NCI-H460 (cell line): ENCODE data around the gene MSANTD1. TPM values are rescaled to one million over a fixed set of nuclear protein-coding genes. Genes with fewer than 3 reads are reported as not detected.

ENCODE experiments used
- DNase-seq: peaks from one replicate; pipeline ENCODE4 v3.0.0-alpha.2; 2016; ENCODE audit warnings: low read depth; ENCODE audit errors: extremely low read depth
- polyA plus RNA-seq: library from polyadenylated mRNA; depleted of rRNA; stranded (reverse); fragments of >200 nt; gene quantifications from 2 replicates; pipeline ENCODE4 v1.2.3, GENCODE V29; 2014; cell fraction: nucleus; rRNA removed
- total RNA-seq: library from RNA; depleted of rRNA; stranded (reverse); fragments of >200 nt; shearing (Covaris generic); gene quantifications from 2 replicates; pipeline ENCODE4 v1.2.3, GENCODE V29; 2014; rRNA removed

MSANTD1 gene
- 0.20 and 0.32 TPM in 2 replicates for total RNA-seq
- 0.68 and 1.3 TPM in 2 replicates for polyA plus RNA-seq

DNA sequence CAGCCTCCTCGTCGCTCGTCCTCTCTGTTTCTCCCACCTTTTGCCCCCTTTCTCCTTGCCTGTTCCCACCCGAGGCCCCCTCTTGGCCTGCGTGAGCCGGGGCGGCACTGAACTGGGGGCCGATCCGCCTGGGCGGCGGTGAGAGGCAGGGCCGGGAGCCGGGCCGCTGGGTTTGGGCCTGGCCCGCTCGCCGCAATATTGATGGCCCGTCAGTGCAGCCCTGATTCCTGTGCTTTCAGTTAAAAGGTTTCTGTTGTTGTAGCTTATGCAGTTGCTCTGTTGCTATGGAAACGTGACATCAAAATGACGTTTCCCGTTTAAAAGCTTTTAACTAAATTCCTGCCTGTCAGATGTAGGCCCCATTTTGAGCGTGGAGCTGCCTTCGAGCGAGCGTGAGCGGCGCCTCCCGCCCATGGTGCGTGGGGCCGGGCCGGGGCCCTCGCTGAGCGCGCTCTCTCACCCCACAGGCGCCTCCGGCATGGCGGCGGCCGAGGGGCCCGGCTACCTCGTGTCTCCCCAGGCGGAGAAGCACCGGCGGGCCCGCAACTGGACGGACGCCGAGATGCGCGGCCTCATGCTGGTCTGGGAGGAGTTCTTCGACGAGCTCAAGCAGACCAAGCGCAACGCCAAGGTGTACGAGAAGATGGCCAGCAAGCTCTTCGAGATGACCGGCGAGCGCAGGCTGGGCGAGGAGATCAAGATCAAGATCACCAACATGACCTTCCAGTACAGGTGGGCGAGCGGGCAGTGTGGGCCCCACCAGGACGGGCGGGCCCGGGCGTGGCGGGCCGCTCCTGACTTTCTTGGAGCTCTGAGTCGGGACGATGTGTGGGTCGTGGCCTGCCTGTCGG is at the start of gene MSANTD1:
MSANTD1 (plus strand) TSS at position 349 of the 851 bp plus-strand sequence; CDS start at position 413, 64 bp downstream.
- DNase-seq = no peak

DNA sequence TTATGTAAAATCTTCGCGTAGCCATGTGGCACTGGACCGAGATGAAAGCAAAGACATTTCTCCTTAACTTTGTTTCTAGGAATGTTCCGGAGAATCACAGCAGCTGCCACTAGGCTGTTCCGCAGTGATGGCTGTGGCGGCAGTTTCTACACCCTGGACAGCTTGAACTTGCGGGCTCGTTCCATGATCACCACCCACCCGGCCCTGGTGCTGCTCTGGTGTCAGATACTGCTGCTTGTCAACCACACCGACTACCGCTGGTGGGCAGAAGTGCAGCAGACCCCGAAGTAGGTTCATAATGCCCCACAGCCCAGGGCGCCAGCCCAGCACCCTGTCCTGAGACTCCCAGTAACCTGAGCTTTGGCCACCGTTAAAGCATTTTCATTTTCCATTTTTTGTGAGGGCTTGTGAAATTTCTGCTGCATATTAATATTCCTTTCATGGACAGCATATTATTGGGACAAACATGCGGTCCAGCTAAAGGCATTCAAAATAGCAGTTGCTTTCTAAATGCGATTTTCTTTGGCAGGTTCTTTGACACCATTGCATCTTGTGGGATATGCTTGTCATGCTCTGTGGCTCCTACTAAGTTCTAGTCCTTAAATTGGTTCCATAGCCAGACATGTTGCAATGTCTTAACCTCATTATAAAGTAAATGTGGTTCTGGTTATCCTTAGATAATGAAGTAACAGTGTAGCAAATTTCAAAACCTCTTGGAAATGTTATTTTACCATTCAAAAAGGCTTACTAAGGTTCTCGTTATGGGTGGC is 49.1 kb upstream of the MSANTD1 start:
- no peak for DNase-seq

DNA sequence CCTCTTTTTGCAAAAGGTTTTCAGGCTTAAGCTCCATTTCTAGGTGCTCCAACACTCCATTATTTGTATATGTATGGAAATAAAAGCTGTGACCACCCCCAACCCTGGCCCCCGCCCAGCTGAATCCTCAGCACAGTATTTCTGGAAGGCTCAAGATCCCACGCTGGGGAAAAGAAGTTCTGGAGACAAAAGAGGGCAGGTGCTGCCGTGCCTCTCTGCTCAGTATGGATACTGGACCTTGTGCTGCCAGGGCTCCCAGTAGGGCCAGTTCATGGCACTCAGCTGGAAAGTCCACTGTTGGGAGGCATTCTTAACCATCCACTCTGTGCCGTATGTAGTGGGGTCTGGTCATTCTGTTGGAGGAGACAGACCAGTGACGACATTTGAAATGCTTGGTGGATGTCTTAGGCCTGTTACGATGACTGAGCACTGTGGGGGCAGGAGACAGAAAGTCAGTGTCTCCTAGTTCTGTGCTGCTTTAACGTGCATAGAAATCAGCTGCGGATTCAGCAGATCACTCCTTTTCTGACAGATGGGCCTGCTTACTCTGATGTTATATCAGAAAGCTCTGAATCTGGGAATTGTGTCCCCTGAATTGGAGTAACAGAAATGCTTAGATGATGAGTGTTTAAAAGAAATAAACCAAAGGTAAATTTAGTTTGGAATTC is 48.4 kb upstream of the MSANTD1 start:
- no peak for DNase-seq

DNA sequence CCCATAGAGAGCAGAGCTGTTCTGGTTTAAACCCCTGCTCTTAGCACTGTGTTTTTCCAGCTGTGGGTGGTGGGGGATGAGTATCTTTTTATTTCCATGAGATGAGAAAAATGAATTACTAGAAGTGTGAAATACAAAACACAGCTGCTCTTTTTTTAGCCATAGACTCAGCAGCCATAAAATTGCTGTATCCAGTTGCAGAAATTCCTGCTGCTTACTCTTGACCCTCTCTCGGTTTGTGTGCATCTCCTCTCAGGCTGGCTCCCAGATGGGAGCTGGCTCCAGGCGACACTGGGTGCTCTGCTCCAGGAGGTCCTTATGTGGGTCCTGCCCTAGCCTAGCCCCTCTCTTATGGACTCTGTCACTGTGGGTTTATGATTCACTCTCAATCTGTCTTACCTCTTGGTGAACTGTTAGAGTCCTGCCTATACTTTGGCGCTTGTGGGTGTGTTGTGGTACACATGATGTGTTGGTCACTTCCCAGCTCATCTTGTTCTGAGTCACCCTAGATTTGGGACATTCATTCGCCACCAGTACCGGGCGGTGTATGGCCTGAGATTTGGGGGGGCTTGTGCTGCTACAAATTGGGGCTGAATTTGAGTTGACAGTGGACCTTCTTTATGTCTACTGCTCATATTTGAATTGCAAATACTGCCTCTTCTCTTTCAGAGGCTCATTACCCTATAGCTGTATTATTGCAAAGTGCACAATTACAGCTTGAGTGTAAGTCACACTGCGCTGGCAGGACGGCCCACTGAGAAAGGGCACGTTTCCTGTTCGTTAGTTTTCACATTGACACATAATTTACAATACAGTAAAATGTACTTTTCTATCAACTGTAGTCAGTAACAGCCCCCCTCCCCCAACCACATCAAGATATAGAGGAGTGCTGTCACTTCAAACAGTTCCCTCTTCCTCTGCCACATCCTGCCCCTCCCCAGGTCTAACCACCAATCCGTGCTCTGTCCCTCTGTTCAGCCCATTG is 46.9 kb upstream of the MSANTD1 start:
- no peak for DNase-seq

GRCh38 chr4:3202836-3203820 is 45.8 kb upstream of the MSANTD1 start:
- no peak for DNase-seq

DNA sequence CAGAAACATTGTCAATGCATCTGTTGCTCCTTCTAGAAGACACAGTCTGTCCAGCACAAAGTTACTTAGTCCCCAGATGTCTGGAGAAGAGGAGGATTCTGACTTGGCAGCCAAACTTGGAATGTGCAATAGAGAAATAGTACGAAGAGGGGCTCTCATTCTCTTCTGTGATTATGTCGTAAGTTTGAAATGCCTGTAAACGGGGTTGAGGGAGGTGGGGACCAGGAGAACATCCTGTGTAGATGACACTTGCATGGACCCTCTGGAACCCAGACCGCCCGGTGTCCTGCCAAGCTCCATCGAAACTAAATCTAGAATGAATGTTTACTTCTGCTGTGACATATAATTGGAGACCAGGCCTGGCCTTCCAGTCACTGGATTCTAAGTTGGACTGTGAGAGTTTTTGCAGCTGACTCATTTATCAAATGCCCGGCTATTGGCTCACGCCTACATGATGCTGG is 45.0 kb upstream of the MSANTD1 start:
- DNase-seq = no peak

GRCh38 chr4:3205995-3206394 is 43.0 kb upstream of the MSANTD1 start:
- no peak for DNase-seq

DNA sequence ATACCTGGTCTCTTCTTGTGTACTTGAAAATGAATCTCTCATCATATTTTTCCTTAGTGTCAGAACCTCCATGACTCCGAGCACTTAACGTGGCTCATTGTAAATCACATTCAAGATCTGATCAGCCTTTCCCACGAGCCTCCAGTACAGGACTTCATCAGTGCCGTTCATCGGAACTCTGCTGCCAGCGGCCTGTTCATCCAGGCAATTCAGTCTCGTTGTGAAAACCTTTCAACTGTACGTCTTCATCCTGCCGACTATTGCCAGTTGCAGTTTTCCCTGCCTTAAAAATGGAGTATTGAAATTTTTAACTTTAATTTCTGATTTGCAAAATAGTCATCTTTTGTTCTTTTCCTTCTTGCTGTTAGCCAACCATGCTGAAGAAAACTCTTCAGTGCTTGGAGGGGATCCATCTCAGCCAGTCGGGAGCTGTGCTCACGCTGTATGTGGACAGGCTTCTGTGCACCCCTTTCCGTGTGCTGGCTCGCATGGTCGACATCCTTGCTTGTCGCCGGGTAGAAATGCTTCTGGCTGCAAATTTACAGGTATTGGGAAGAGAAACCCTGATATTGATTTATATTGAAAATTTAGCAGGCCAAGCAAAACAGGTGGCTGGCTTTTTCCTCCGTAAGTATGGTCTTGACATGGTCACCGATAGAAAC is 42.4 kb upstream of the MSANTD1 start:
- DNase-seq = no peak

- no peak for DNase-seq
Observed at GRCh38 chr4:3207531-3208037, 41.4 kb upstream of the MSANTD1 start.

DNA sequence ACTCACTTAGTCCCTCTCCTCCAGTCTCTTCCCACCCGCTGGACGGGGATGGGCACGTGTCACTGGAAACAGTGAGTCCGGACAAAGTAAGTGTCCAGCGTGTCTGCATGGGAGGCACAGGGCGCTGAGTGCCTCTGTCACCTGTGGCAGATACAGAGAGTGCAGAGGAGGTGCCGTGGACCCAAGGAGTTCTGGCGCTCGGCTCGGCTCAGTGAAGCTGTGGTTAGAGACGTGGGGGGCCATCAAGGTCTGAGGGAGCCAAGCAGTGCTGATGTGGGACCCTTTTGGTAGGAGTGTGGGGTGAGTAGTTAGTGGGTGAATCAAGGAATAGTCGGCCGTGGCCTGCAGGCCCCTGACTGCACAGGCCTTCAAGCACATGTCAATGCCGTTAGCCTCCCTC is 40.1 kb upstream of the MSANTD1 start:
- DNase-seq = no peak

- no peak for DNase-seq
Observed at GRCh38 chr4:3209551-3210325, 39.2 kb upstream of the MSANTD1 start.

- no peak for DNase-seq
Observed at GRCh38 chr4:3210467-3210866, 38.5 kb upstream of the MSANTD1 start.

DNA sequence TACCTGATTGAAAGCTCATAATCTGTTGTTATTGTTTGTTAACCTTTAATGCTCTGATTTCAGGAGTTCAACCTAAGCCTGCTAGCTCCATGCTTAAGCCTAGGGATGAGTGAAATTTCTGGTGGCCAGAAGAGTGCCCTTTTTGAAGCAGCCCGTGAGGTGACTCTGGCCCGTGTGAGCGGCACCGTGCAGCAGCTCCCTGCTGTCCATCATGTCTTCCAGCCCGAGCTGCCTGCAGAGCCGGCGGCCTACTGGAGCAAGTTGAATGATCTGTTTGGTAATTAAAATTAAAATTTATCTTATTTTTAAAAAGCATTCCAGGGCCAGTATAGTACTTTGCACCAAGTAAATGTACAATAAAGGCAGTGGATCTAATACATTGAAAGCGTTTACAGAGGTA is 37.1 kb upstream of the MSANTD1 start:
- DNase-seq = no peak

- DNase-seq = no peak
Observed at GRCh38 chr4:3212391-3213105, 36.4 kb upstream of the MSANTD1 start.

DNA sequence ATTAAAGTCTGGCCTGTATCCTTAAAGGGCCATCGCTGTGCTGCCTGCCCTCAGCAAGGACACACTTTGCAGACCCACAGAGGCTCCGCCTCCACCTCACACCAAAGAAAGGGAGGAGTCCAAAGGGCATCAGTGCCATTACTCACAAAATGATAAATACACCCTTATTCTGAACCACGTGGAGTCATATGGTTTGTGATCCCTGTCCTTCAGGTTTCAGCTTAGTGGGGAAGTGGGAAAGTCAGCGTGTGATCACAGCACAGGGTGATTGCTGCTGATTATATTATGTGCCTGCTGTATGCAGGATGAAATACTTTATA is 35.9 kb upstream of the MSANTD1 start:
- DNase-seq = no peak

DNA sequence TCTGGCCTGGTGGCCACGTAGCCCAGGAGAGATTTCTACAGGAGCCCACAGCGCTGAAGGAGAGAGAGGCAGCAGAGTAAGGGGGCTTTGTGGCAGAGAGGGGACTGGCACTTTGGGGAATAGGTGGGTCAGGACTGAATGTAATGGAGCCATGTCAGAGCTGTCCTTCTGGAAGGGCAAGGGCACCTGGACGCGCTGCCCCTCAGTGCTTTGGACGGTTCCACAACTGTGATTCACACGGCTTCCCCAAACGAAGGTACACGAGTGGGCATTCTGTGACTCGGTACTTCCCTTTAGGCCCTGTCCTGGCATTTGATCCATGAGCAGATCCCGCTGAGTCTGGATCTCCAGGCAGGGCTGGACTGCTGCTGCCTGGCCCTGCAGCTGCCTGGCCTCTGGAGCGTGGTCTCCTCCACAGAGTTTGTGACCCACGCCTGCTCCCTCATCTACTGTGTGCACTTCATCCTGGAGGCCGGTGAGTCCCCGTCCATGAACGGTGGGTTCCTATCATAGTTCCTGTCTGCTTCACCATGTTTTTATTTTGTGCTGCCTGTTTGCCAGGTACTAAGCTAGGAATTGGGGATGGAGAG is 35.2 kb upstream of the MSANTD1 start:
- DNase-seq = no peak
